GM12874 (cell line): ENCODE measurements around the gene DENND1B.

ENCODE experiments used
- CTCF ChIP-seq: IDR thresholded peaks from 2 replicates; pipeline ENCODE4 v1.5.1; 2011; ENCODE audit warnings: low read depth, mild to moderate bottlenecking, control low read depth, low read length, moderate library complexity; ENCODE audit not compliant: insufficient read depth

DENND1B gene

GRCh38 chr1:197706601-197707000 lies 68.7 kb downstream of the DENND1B start:
- no peak for TF ChIP-seq CTCF

- TF ChIP-seq CTCF: no peak
Measured at GRCh38 chr1:197705941-197706340, 69.3 kb downstream of the DENND1B start.

GRCh38 chr1:197696372-197696771 lies 78.9 kb downstream of the DENND1B start:
- no peak for TF ChIP-seq CTCF

- no peak for TF ChIP-seq CTCF
Measured at GRCh38 chr1:197695961-197696360, 79.3 kb downstream of the DENND1B start.

- no peak for TF ChIP-seq CTCF
Measured at GRCh38 chr1:197692965-197693364, 82.3 kb downstream of the DENND1B start.

GRCh38 chr1:197691816-197692215 lies 83.5 kb downstream of the DENND1B start:
- TF ChIP-seq CTCF: no peak

GRCh38 chr1:197690074-197690473 lies 85.2 kb downstream of the DENND1B start:
- no peak for TF ChIP-seq CTCF

GRCh38 chr1:197688233-197688632 lies 87.0 kb downstream of the DENND1B start:
- TF ChIP-seq CTCF: no peak
